Stromal cell of bone marrow (primary cell): ENCODE results near the gene DMAC2L.

Experiments
- DNase-seq: peaks from one replicate; pipeline ENCODE4 v3.0.0-alpha.2; 2012; ENCODE audit warnings: low read depth

Gene DMAC2L

GRCh38 chr14:50331596-50331995, 19.5 kb downstream of the DMAC2L start:
- no peak for DNase-seq

GRCh38 chr14:50333014-50333509, 20.9 kb downstream of the DMAC2L start:
- peak; percentile 62 for DNase-seq

GRCh38 chr14:50334211-50334610, 22.1 kb downstream of the DMAC2L start:
- DNase-seq, result no peak

- peak; percentile 58 for DNase-seq
Measured at GRCh38 chr14:50335389-50335788, 23.3 kb downstream of the DMAC2L start.

- DNase-seq, result no peak
Measured at GRCh38 chr14:50335989-50336824, 24.1 kb downstream of the DMAC2L start.

GRCh38 chr14:50338587-50338986, 26.5 kb downstream of the DMAC2L start:
- no peak for DNase-seq

GRCh38 chr14:50339178-50339804, 27.2 kb downstream of the DMAC2L start:
- DNase-seq, result no peak

GRCh38 chr14:50340045-50340444, 27.9 kb downstream of the DMAC2L start:
- no peak for DNase-seq

GRCh38 chr14:50340963-50341362, 28.8 kb downstream of the DMAC2L start:
- DNase-seq, result no peak

- peak; percentile 45 for DNase-seq
Measured at GRCh38 chr14:50342221-50343078, 30.3 kb downstream of the DMAC2L start.

GRCh38 chr14:50343434-50343833, 31.3 kb downstream of the DMAC2L start:
- DNase-seq, result no peak

- DNase-seq, result no peak
Measured at GRCh38 chr14:50344116-50344775, 32.1 kb downstream of the DMAC2L start.

GRCh38 chr14:50344876-50345563, 32.9 kb downstream of the DMAC2L start:
- DNase-seq, result no peak

GRCh38 chr14:50345846-50346422, 33.8 kb downstream of the DMAC2L start:
- DNase-seq, result no peak

GRCh38 chr14:50347521-50347920, 35.4 kb downstream of the DMAC2L start:
- peak; percentile 54 for DNase-seq

- DNase-seq, result no peak
Measured at GRCh38 chr14:50348933-50349332, 36.8 kb downstream of the DMAC2L start.

GRCh38 chr14:50350975-50351374, 38.9 kb downstream of the DMAC2L start:
- DNase-seq, result no peak

- DNase-seq, result no peak
Measured at GRCh38 chr14:50352584-50352983, 40.5 kb downstream of the DMAC2L start.

- no peak for DNase-seq
Measured at GRCh38 chr14:50353126-50353525, 41.0 kb downstream of the DMAC2L start.

GRCh38 chr14:50354527-50354926, 42.4 kb downstream of the DMAC2L start:
- DNase-seq, result no peak

- no peak for DNase-seq
Measured at GRCh38 chr14:50355692-50356091, 43.6 kb downstream of the DMAC2L start.
